Karpas-422 (cell line): Measurements from ENCODE around the gene MRPL19. TPM values are rescaled to one million over a fixed set of nuclear protein-coding genes. Genes with fewer than 3 reads are reported as not detected.

Experiments used
- DNase-seq: peaks from one replicate; pipeline ENCODE4 v3.0.0-alpha.2; 2015
- H2AFZ ChIP-seq: fragments of 200-600 bp; sonication (generic); 2 replicates; pipeline ENCODE4 v1.6.1; 2014; ENCODE audit warnings: antibody characterized with exemption, low read length, mixed read lengths
- H3K27ac ChIP-seq: fragments of 200-600 bp; sonication (generic); 2 replicates; pipeline ENCODE4 v1.5.1; 2014; ENCODE audit warnings: mild to moderate bottlenecking, low read length, moderate library complexity
- H3K27me3 ChIP-seq: fragments of 200-600 bp; sonication (generic); 2 replicates; pipeline ENCODE4 v1.6.1; 2014; ENCODE audit warnings: low read length, mixed read lengths
- H3K36me3 ChIP-seq: fragments of 200-600 bp; sonication (generic); 2 replicates; pipeline ENCODE4 v1.6.1; 2014; ENCODE audit warnings: low read length, mixed read lengths; ENCODE audit not compliant: insufficient read depth
- H3K4me1 ChIP-seq: fragments of 200-600 bp; sonication (generic); 2 replicates; pipeline ENCODE4 v1.6.1; 2014; ENCODE audit warnings: mild to moderate bottlenecking, low read length, mixed read lengths
- H3K4me2 ChIP-seq: fragments of 200-600 bp; sonication (generic); 2 replicates; pipeline ENCODE4 v1.6.1; 2014; ENCODE audit warnings: low read length, low read depth, mild to moderate bottlenecking; ENCODE audit not compliant: poor library complexity, severe bottlenecking
- H3K4me3 ChIP-seq: fragments of 200-600 bp; sonication (generic); 2 replicates; pipeline ENCODE4 v1.5.1; 2014; ENCODE audit warnings: mild to moderate bottlenecking, antibody characterized with exemption, low read length, mixed read lengths
- H3K79me2 ChIP-seq: fragments of 200-600 bp; sonication (generic); 2 replicates; pipeline ENCODE4 v1.6.1; 2014; ENCODE audit warnings: mild to moderate bottlenecking, low read length, mixed read lengths
- H3K9ac ChIP-seq: fragments of 200-600 bp; sonication (generic); 2 replicates; pipeline ENCODE4 v1.6.0; 2014; ENCODE audit warnings: low read length
- H3K9me2 ChIP-seq: fragments of 200-600 bp; sonication (generic), shearing (Covaris generic); replicated peaks from 2 replicates; pipeline ENCODE4 v1.6.0; 2014; ENCODE audit warnings: mild to moderate bottlenecking, low read length, moderate library complexity; ENCODE audit not compliant: insufficient read depth
- H3K9me3 ChIP-seq: fragments of 300-700, 200-600 bp; sonication (generic); 2 replicates; pipeline ENCODE4 v1.6.1; 2014; ENCODE audit warnings: low read length, mixed read lengths
- H4K20me1 ChIP-seq: fragments of 200-600 bp; sonication (generic); 2 replicates; pipeline ENCODE4 v1.6.1; 2014; ENCODE audit warnings: mild to moderate bottlenecking, antibody characterized with exemption, low read length, low read depth; ENCODE audit not compliant: insufficient read depth
- total RNA-seq: library from RNA; depleted of rRNA; stranded (reverse); fragments of >200 nt; shearing (Covaris generic); gene quantifications from 2 replicates; pipeline ENCODE4 v1.2.3, GENCODE V29; 2014; ENCODE audit warnings: low replicate concordance

Gene MRPL19
- total RNA-seq, 1 experiment from 2014 or later: 76.6 TPM

DNA sequence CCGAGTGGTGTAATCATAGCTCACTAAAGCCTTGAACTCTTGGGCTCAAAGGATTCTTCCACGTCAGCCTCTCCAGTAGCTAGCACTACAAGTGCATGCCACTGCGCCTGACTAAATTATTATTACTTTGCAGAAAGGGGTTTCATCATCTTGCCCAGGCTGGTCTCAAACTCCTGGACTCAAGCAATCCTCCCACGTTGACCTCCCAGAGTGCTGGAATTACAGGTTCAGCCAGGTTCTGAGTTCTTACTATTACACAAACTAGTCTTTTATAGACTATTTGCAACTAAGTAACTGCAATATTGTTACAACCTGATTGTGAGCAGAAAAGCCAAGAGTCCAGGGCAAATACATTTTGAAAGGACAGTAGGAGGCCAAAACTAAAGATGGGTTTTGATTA lies 35.9 kb upstream of the MRPL19 start:
- Histone ChIP-seq H4K20me1 (no peaks in the 10 kb centered on the region; the same call in 1 of the 2 replicates), H3K36me3 (no peaks in the 10 kb centered on the region), H3K27me3 (no peaks in the 10 kb centered on the region), H3K4me3 (no peak overlapping the region), H3K9me3 (no peaks in the 10 kb centered on the region), H3K9me2 (no peaks in the 10 kb centered on the region), H3K79me2 (no peaks in the 10 kb centered on the region), H3K4me2 (no peak overlapping the region), H3K4me1 (no peaks in the 10 kb centered on the region), H3K27ac (no peak overlapping the region), H3K9ac (no peak overlapping the region), H2AFZ (no peak overlapping the region)
- DNase-seq: no peak

GRCh38 chr2:75612108-75612861 lies 34.3 kb upstream of the MRPL19 start:
- no peaks in the 10 kb centered on the region for H3K79me2 ChIP-seq

GRCh38 chr2:75612862-75613243 lies 33.7 kb upstream of the MRPL19 start:
- Histone ChIP-seq H4K20me1 (no peaks in the 10 kb centered on the region; the same call in 1 of the 2 replicates), H3K4me2 (no peak overlapping the region), H3K79me2 (no peaks in the 10 kb centered on the region), H3K27ac (no peak overlapping the region), H3K9me2 (no peaks in the 10 kb centered on the region), H3K9ac (no peak overlapping the region), H2AFZ (no peak overlapping the region), H3K4me3 (no peak overlapping the region), H3K27me3 (no peaks in the 10 kb centered on the region), H3K36me3 (no peaks in the 10 kb centered on the region), H3K9me3 (no peaks in the 10 kb centered on the region), H3K4me1 (no peaks in the 10 kb centered on the region)
- no peak for DNase-seq

More at GRCh38 chr2:75612108-75612861, 34.3 kb upstream of the MRPL19 start:
- Histone ChIP-seq H4K20me1 (no peaks in the 10 kb centered on the region; the same call in 1 of the 2 replicates), H3K36me3 (no peaks in the 10 kb centered on the region), H3K9me2 (no peaks in the 10 kb centered on the region), H2AFZ (no peak overlapping the region), H3K4me3 (no peak overlapping the region), H3K4me2 (no peak overlapping the region), H3K9ac (no peak overlapping the region), H3K9me3 (no peaks in the 10 kb centered on the region), H3K27ac (no peak overlapping the region), H3K4me1 (no peaks in the 10 kb centered on the region), H3K27me3 (no peaks in the 10 kb centered on the region)
- DNase-seq: no peak

DNA sequence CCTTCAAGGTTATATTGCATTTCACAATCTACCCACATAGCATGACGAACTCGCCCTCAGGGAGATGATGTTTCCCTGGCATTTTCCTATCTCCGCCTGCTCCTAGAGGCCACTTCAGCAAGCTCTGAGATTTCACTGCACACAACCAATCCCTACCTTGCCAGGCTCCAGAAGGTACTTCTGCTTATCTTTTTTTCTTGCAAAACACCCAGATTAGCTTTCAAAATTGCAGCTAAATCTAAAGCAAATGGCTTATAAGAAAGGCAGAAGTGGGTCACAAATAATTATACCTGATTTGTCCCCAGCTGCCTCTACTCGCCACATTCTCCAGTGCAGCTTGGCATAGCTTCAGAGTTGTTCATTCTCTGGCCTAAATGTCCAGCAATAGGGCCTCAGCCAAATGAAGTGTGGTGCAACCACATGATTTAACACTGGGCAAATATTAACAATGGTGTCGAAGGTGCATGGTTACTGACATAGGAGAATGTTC lies 32.4 kb upstream of the MRPL19 start:
- H3K9me3 ChIP-seq: no peaks in the 10 kb centered on the region
- H4K20me1 ChIP-seq: no peaks in the 10 kb centered on the region
- no peak overlapping the region for H3K4me2 ChIP-seq
- no peaks in the 10 kb centered on the region for H3K36me3 ChIP-seq
- H3K79me2 ChIP-seq: no peaks in the 10 kb centered on the region
- H3K9me2 ChIP-seq: no peaks in the 10 kb centered on the region
- no peak for DNase-seq
- H3K4me3 ChIP-seq: no peak overlapping the region
- no peak overlapping the region for H2AFZ ChIP-seq
- H3K9ac ChIP-seq: no peak overlapping the region
- H3K4me1 ChIP-seq: no peaks in the 10 kb centered on the region
- H3K27me3 ChIP-seq: no peaks in the 10 kb centered on the region
- no peak overlapping the region for H3K27ac ChIP-seq

GRCh38 chr2:75616406-75616805 lies 30.2 kb upstream of the MRPL19 start:
- Histone ChIP-seq H3K9ac (no peak overlapping the region), H3K4me1 (no peaks in the 10 kb centered on the region), H3K79me2 (no peaks in the 10 kb centered on the region), H3K9me2 (no peaks in the 10 kb centered on the region), H3K27ac (no peak overlapping the region), H3K9me3 (no peaks in the 10 kb centered on the region), H3K4me3 (no peak overlapping the region), H3K4me2 (no peak overlapping the region), H3K27me3 (no peaks in the 10 kb centered on the region), H2AFZ (no peak overlapping the region), H4K20me1 (no peaks in the 10 kb centered on the region), H3K36me3 (no peaks in the 10 kb centered on the region)
- DNase-seq: no peak

- H3K27me3 ChIP-seq: no peaks in the 10 kb centered on the region
- no peaks in the 10 kb centered on the region for H4K20me1 ChIP-seq
Observed at GRCh38 chr2:75616933-75617332, 29.6 kb upstream of the MRPL19 start.

GRCh38 chr2:75619956-75620740 lies 26.4 kb upstream of the MRPL19 start:
- no peak overlapping the region for H3K27ac ChIP-seq
- no peaks in the 10 kb centered on the region for H3K36me3 ChIP-seq
- H3K9me3 ChIP-seq: no peaks in the 10 kb centered on the region
- H3K9ac ChIP-seq: no peak overlapping the region
- no peak overlapping the region for H3K4me2 ChIP-seq
- H3K9me2 ChIP-seq: no peaks in the 10 kb centered on the region
- no peak overlapping the region for H3K4me3 ChIP-seq
- H3K4me1 ChIP-seq: no peaks in the 10 kb centered on the region
- H3K79me2 ChIP-seq: no peaks in the 10 kb centered on the region
- DNase-seq: no peak
- no peaks in the 10 kb centered on the region for H3K27me3 ChIP-seq
- no peak overlapping the region for H2AFZ ChIP-seq
- no peaks in the 10 kb centered on the region for H4K20me1 ChIP-seq

More at GRCh38 chr2:75616933-75617332, 29.6 kb upstream of the MRPL19 start:
- H3K4me2 ChIP-seq: no peak overlapping the region
- no peaks in the 10 kb centered on the region for H3K9me2 ChIP-seq
- H3K79me2 ChIP-seq: no peaks in the 10 kb centered on the region
- H2AFZ ChIP-seq: no peak overlapping the region
- no peak overlapping the region for H3K4me3 ChIP-seq
- H3K27ac ChIP-seq: no peak overlapping the region
- DNase-seq: no peak
- no peaks in the 10 kb centered on the region for H3K9me3 ChIP-seq
- no peak overlapping the region for H3K9ac ChIP-seq
- no peaks in the 10 kb centered on the region for H3K4me1 ChIP-seq
- no peaks in the 10 kb centered on the region for H3K36me3 ChIP-seq

- H2AFZ ChIP-seq: no peak overlapping the region
- H3K9me3 ChIP-seq: no peaks in the 10 kb centered on the region
- H3K79me2 ChIP-seq: no peaks in the 10 kb centered on the region
- no peaks in the 10 kb centered on the region for H3K9me2 ChIP-seq
- H3K9ac ChIP-seq: no peak overlapping the region
- H3K36me3 ChIP-seq: no peaks in the 10 kb centered on the region
- no peak overlapping the region for H3K4me2 ChIP-seq
- no peaks in the 10 kb centered on the region for H4K20me1 ChIP-seq
- H3K27ac ChIP-seq: no peak overlapping the region
- H3K27me3 ChIP-seq: no peaks in the 10 kb centered on the region
- H3K4me3 ChIP-seq: no peak overlapping the region
- H3K4me1 ChIP-seq: no peaks in the 10 kb centered on the region
- no peak for DNase-seq
Observed at GRCh38 chr2:75621228-75621627, 25.4 kb upstream of the MRPL19 start.
